SHP77 treated with DMSO at 0.1 percent for 48 hours (cell line): Measurements from ENCODE around the gene PCDHB14.
"Not testable (repeated sequence)": the region's sequence is repeated elsewhere in the genome, so short reads cannot be mapped to it uniquely, and the experiment has no call there.

Experiments used
- DNase-seq: peaks from one replicate; lab custom pipeline; 2025; lab: John Stamatoyannopoulos, UW

The PCDHB14 gene

DNA sequence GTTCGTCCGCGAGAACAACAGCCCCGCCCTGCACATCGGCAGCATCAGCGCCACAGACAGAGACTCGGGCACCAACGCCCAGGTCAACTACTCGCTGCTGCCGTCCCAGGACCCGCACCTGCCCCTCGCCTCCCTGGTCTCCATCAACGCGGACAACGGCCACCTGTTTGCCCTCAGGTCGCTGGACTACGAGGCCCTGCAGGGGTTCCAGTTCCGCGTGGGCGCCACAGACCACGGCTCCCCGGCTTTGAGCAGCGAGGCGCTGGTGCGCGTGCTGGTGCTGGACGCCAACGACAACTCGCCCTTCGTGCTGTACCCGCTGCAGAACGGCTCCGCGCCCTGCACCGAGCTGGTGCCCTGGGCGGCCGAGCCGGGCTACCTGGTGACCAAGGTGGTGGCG is 12.9 kb upstream of the PCDHB14 start:
- DNase-seq: not testable (repeated sequence)

- not testable (repeated sequence) for DNase-seq
Observed at GRCh38 chr5:141210849-141211248, 12.3 kb upstream of the PCDHB14 start.

- DNase-seq: peak; percentile 36
Observed at GRCh38 chr5:141213656-141214339, 9.3 kb upstream of the PCDHB14 start, which contains the start of gene PCDHB13. PCDHB13 (plus strand) TSS chr5:141213919; CDS start chr5:141214124, 205 bp downstream.

DNA sequence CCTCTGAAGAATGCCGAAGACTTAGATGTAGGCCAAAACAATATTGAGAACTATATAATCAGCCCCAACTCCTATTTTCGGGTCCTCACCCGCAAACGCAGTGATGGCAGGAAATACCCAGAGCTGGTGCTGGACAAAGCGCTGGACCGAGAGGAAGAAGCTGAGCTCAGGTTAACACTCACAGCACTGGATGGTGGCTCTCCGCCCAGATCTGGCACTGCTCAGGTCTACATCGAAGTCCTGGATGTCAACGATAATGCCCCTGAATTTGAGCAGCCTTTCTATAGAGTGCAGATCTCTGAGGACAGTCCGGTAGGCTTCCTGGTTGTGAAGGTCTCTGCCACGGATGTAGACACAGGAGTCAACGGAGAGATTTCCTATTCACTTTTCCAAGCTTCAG is 8.6 kb upstream of the PCDHB14 start:
- not testable (repeated sequence) for DNase-seq

DNA sequence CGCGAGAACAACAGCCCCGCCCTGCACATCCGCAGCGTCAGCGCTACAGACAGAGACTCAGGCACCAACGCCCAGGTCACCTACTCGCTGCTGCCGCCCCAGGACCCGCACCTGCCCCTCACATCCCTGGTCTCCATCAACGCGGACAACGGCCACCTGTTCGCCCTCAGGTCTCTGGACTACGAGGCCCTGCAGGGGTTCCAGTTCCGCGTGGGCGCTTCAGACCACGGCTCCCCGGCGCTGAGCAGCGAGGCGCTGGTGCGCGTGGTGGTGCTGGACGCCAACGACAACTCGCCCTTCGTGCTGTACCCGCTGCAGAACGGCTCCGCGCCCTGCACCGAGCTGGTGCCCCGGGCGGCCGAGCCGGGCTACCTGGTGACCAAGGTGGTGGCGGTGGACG is 7.6 kb upstream of the PCDHB14 start:
- not testable (repeated sequence) for DNase-seq

GRCh38 chr5:141216035-141216434 is 7.1 kb upstream of the PCDHB14 start:
- not testable (repeated sequence) for DNase-seq

- DNase-seq: not testable (repeated sequence)
Observed at GRCh38 chr5:141224844-141225243, 1.7 kb downstream of the PCDHB14 start.

DNA sequence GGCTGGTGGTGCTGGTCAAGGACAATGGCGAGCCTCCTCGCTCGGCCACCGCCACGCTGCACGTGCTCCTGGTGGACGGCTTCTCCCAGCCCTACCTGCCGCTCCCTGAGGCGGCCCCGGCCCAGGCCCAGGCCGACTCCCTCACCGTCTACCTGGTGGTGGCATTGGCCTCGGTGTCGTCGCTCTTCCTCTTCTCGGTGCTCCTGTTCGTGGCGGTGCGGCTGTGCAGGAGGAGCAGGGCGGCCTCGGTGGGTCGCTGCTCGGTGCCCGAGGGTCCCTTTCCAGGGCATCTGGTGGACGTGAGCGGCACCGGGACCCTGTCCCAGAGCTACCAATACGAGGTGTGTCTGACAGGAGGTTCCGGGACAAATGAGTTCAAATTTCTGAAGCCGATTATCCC is 2.3 kb downstream of the PCDHB14 start:
- not testable (repeated sequence) for DNase-seq

GRCh38 chr5:141234109-141234667 is 11.0 kb downstream of the PCDHB14 start:
- DNase-seq: no peak

- DNase-seq: not testable (repeated sequence)
Observed at GRCh38 chr5:141235922-141236321, 12.8 kb downstream of the PCDHB14 start.

- no peak for DNase-seq
Observed at GRCh38 chr5:141236516-141237313, 13.6 kb downstream of the PCDHB14 start.

- DNase-seq: no peak
Observed at GRCh38 chr5:141241496-141241895, 18.4 kb downstream of the PCDHB14 start.

DNA sequence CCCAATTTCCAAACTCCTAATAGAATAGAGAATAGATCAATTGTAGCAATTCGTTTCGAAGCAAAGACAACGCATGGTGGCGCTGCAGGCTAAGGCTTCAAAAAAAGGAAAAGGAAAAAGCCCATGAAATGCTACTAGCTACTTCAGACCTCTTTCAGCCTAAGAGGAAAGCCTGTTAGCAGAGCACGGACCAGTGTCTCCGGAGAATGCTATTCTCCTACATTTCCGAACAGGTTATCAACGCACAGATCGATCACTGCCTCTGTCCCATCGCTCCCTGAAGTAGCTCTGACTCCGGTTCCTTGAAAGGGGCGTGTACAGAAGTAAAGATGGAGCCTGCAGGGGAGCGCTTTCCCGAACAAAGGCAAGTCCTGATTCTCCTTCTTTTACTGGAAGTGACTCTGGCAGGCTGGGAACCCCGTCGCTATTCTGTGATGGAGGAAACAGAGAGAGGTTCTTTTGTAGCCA is 22.1 kb downstream of the PCDHB14 start, which contains the start of gene PCDHB15:
TSS of gene PCDHB15 (plus strand) at position 146 of the 468 bp plus-strand sequence. CDS start at position 330, 184 bp downstream.
- no peak for DNase-seq

DNA sequence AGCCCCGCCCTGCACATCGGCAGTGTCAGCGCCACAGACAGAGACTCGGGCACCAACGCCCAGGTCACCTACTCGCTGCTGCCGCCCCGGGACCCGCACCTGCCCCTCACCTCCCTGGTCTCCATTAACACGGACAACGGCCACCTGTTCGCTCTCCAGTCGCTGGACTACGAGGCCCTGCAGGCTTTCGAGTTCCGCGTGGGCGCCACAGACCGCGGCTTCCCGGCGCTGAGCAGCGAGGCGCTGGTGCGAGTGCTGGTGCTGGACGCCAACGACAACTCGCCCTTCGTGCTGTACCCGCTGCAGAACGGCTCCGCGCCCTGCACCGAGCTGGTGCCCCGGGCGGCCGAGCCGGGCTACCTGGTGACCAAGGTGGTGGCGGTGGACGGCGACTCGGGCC is 23.8 kb downstream of the PCDHB14 start:
- not testable (repeated sequence) for DNase-seq

DNA sequence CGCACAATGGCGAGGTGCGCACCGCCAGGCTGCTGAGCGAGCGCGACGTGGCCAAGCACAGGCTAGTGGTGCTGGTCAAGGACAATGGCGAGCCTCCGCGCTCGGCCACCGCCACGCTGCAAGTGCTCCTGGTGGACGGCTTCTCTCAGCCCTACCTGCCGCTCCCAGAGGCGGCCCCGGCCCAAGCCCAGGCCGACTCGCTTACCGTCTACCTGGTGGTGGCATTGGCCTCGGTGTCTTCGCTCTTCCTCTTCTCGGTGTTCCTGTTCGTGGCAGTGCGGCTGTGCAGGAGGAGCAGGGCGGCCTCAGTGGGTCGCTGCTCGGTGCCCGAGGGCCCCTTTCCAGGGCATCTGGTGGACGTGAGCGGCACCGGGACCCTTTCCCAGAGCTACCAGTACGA is 24.3 kb downstream of the PCDHB14 start:
- DNase-seq: not testable (repeated sequence)

DNA sequence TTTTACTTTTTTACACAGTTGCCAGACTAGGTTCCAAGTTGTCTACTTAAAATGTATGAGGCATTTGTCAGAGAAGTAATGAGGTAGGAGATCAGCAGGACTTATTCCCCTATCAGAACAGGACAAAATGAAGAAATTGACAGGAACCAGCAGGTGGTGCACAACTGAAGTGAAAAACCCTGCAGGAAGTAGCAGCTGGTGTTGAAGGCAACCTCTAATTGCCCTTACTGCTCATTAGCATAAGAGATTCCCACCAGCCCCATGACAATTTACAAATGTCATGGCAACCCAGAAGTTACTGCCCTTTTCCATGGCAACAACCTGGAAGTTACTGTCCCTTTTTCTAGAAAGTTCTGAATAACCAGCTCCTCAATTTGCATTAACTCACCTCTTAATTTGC is 27.4 kb downstream of the PCDHB14 start:
- no peak for DNase-seq

- no peak for DNase-seq
Observed at GRCh38 chr5:141258464-141258863, 35.3 kb downstream of the PCDHB14 start.

GRCh38 chr5:141258948-141259347 is 35.8 kb downstream of the PCDHB14 start:
- DNase-seq: no peak

DNA sequence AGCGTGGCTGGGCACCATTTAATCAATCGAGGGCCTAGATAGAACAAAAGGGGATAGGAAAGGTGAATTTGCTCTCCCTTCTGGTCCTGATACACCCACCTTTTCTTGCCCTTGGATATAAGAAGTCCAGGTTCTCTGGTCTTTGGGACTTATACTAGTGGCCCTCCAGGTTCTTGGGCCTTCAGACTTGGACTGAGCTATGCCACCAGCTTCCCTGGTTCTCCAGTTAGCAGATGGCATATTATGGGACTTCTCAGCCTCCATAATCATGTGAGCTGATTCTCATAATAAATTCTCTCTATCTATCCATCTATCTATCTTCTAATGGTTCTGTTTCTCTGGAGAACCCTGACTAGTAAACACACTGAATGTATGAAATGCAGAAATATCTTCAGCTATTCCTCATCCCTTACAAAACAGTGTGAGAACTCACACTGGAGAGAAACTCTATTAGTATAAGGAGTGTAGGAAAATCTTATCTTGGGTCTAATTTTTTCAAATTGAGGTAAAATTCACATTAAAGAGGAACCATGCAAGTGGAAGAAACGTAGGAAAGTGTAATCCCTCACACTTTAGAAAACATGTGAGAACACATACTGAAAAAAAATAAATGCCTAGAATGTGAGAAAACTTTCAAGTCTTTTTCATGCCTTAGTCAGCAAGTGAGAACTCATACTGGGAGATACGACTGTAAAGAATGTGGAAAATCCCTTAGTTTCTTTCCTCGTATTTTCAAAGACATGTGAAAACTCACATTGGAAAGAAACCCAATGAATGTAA is 37.5 kb downstream of the PCDHB14 start:
- no peak for DNase-seq

GRCh38 chr5:141261238-141261546 is 38.0 kb downstream of the PCDHB14 start:
- no peak for DNase-seq

- DNase-seq: no peak
Observed at GRCh38 chr5:141269195-141269594, 46.1 kb downstream of the PCDHB14 start.

GRCh38 chr5:141272906-141273305 is 49.8 kb downstream of the PCDHB14 start:
- no peak for DNase-seq
